ENCODE data around the gene BANK1.

Gene BANK1

DNA sequence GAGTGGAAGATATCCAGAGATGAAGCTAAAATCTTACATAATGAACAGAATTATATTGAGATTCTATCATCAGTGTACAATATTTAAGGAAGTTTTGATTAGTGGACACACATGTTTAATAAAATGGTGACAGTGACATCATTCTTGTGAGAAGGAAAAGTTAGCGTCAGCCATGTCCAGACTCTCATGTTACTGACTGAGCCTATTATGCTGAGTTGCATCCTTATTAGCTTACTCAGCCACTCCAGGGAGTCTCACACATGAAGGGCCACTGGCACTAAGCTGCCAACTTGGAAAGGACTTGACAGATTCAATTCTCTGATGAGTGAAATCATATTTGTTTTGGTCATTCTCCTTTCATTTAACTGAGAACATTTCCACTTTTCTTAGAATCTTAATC is 170.6 kb downstream of the BANK1 start:
- TF ChIP-seq, protein P1, sequence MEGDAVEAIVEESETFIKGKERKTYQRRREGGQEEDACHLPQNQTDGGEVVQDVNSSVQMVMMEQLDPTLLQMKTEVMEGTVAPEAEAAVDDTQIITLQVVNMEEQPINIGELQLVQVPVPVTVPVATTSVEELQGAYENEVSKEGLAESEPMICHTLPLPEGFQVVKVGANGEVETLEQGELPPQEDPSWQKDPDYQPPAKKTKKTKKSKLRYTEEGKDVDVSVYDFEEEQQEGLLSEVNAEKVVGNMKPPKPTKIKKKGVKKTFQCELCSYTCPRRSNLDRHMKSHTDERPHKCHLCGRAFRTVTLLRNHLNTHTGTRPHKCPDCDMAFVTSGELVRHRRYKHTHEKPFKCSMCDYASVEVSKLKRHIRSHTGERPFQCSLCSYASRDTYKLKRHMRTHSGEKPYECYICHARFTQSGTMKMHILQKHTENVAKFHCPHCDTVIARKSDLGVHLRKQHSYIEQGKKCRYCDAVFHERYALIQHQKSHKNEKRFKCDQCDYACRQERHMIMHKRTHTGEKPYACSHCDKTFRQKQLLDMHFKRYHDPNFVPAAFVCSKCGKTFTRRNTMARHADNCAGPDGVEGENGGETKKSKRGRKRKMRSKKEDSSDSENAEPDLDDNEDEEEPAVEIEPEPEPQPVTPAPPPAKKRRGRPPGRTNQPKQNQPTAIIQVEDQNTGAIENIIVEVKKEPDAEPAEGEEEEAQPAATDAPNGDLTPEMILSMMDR (IDR thresholded peaks at IDR 0.05; ENCODE audit: low read depth, low read length) = no peak
- no peak overlapping the region for H3K27ac ChIP-seq
- no peak for DNase-seq
- H3K4me3 ChIP-seq (ENCODE audit: low read depth, low read length) = no peak overlapping the region
- no peaks in the 10 kb centered on the region for H3K27me3 ChIP-seq (ENCODE audit: insufficient read depth, low read depth, severe bottlenecking)
- no peaks in the 10 kb centered on the region for H3K9me3 ChIP-seq (ENCODE audit: severe bottlenecking)
- H3K36me3 ChIP-seq = no peaks in the 10 kb centered on the region

DNA sequence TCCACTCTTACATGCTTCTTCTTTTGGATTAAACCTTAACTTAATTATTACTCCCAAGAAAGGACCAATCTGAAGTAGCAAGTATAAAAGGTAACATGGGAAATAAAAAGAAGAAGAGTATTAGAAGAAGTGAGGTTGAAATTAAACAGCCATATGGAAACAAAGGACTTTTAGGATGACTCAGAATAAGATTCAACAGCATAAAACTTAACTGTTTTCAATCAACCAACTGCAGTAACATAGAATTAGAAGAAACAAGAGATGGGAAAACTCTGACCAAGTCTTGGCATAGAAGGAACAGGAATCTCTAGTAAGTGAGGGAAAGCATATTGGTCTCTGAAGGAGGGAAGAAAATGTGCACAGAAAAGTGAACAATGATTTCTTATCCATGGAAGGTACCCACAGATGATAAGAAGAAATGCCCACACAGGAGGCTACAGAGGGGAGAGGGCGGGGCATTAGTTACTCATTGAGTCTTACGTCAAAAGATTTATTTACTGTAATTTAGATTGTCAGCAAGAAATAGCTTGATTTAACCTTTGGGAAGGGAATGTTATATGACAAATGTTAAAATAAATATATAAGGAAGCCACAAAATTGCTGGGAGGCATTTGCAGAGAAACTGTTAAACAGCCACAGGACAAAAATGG is 177.3 kb downstream of the BANK1 start:
- Histone ChIP-seq H3K36me3 (no peaks in the 10 kb centered on the region), H3K4me3 (ENCODE audit: low read depth, low read length) (no peak overlapping the region), H3K9me3 (ENCODE audit: severe bottlenecking) (no peaks in the 10 kb centered on the region), H3K27ac (no peak overlapping the region), H3K27me3 (ENCODE audit: insufficient read depth, low read depth, severe bottlenecking) (no peaks in the 10 kb centered on the region)
- TF ChIP-seq, protein P1 (IDR thresholded peaks at IDR 0.05; ENCODE audit: low read depth, low read length) = no peak
- DNase-seq = no peak

DNA sequence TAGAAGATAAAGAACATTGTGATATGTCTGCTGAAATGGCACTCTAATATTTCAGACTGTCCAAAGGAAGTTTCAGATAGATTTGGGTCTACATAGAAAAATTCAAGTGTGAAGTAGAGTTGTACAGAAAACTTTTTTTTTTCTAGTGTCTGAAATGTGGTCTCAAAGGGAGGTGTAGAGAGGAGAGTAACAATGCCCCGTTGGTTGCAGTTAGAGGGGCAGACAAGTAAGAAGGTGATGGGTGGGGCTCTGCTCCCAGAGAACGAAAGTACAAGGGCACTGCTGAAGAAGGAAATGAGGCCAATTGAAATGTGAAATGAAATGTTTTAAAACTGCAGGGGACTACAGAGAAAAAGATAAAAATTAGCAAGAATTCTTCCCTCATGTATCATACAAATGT is 177.8 kb downstream of the BANK1 start:
- TF ChIP-seq, protein P1 (IDR thresholded peaks at IDR 0.05; ENCODE audit: low read depth, low read length) = no peak
- H3K27ac ChIP-seq = no peak overlapping the region
- no peaks in the 10 kb centered on the region for H3K9me3 ChIP-seq (ENCODE audit: severe bottlenecking)
- no peak for DNase-seq
- no peaks in the 10 kb centered on the region for H3K36me3 ChIP-seq
- H3K27me3 ChIP-seq (ENCODE audit: insufficient read depth, low read depth, severe bottlenecking) = no peaks in the 10 kb centered on the region
- H3K4me3 ChIP-seq (ENCODE audit: low read depth, low read length) = no peak overlapping the region

DNA sequence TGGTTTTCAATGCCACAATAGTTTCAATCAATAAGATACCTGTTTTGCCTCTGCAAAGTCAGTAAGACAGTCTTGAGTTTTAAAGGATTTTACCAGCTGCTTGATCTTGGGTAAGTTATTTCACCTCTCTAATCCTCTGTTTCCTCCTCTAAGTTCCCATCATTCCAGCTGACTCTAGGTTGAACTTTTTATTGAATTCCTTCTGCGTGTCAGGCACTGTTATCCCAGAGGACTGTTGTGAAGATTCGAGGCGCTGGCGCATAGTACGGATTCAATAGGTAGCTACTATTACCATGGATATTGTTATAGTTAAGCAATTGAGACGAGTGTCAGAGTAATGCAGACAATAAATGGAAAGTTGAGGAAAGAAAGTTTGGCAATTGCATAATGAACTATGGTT is 179.4 kb downstream of the BANK1 start:
- H3K36me3 ChIP-seq = no peaks in the 10 kb centered on the region
- TF ChIP-seq, protein P1 (IDR thresholded peaks at IDR 0.05; ENCODE audit: low read depth, low read length) = no peak
- no peaks in the 10 kb centered on the region for H3K27me3 ChIP-seq (ENCODE audit: insufficient read depth, low read depth, severe bottlenecking)
- H3K27ac ChIP-seq = no peak overlapping the region
- no peaks in the 10 kb centered on the region for H3K9me3 ChIP-seq (ENCODE audit: severe bottlenecking)
- DNase-seq = no peak
- H3K4me3 ChIP-seq (ENCODE audit: low read depth, low read length) = no peak overlapping the region

DNA sequence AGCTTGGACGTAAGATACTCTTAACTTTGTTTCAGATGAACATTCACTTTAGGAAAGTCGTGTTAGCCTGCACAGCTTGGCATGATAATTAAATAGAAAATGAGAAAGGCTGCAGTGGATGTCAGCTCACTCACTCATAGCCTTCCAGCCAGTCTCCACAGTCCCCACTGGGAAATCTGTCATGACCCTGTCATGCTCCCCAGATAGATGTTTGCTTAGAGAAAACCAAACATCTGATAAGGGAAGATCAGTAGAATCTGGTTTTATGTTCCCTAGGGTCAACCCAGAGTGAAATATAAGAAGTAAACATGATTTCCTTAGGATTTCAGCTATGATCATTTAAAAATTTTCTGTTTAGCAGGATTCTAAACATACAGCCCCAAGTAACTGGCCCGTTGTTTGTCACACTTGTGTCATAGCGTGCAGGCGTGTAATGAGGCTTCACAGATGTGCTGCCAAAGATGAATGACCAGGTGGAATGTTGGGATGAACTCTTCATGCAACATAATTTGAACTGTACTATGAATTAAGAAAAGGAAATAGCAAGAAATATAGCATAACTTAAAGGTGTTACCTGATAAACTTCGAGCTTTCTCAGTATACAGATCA is 180.1 kb downstream of the BANK1 start:
- no peaks in the 10 kb centered on the region for H3K9me3 ChIP-seq (ENCODE audit: severe bottlenecking)
- TF ChIP-seq, protein P1 (IDR thresholded peaks at IDR 0.05; ENCODE audit: low read depth, low read length) = no peak
- H3K4me3 ChIP-seq (ENCODE audit: low read depth, low read length) = no peak overlapping the region
- H3K27ac ChIP-seq = no peak overlapping the region
- no peaks in the 10 kb centered on the region for H3K27me3 ChIP-seq (ENCODE audit: insufficient read depth, low read depth, severe bottlenecking)
- no peaks in the 10 kb centered on the region for H3K36me3 ChIP-seq
- DNase-seq = no peak

DNA sequence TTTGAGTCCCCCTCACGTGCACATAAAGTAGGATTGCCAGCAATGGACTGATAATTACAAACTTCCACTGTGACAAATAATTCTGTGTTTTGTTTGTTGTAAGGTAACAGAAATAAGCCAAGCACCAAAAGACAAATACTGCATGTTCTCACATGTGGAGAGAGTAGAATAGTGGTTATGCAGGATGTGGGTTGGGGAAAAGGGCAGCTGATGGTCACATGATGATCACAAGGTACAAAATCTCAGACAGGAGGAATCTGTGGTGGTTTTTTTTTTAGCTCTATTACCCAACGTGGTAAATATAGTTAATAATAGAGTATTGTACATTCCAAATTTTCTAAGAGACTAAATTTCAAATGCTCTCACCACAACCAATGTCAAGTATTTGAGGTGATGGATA is 182.3 kb downstream of the BANK1 start:
- Histone ChIP-seq H3K27me3 (ENCODE audit: insufficient read depth, low read depth, severe bottlenecking) (no peaks in the 10 kb centered on the region), H3K27ac (no peak overlapping the region), H3K4me3 (ENCODE audit: low read depth, low read length) (no peak overlapping the region), H3K36me3 (no peaks in the 10 kb centered on the region), H3K9me3 (ENCODE audit: severe bottlenecking) (no peaks in the 10 kb centered on the region)
- DNase-seq = no peak
- TF ChIP-seq, protein P1 (IDR thresholded peaks at IDR 0.05; ENCODE audit: low read depth, low read length) = no peak

Data from WERI-Rb-1 (cell line).